ENCODE measurements around the gene RAP1B. TPM values are rescaled to one million over a fixed set of nuclear protein-coding genes. Genes with fewer than 3 reads are reported as not detected.

Gene RAP1B
- total RNA-seq, 1 donor from 2014 or later = 252 TPM

- peaks cover 21% of the 10 kb centered on the region for H3K4me1 Mint-ChIP-seq
- Histone ChIP-seq H3K27me3 (no peaks in the 10 kb centered on the region), H3K9ac (no peak overlapping the region), H3K4me3 (no peak overlapping the region), H3K4me2 (no peak overlapping the region), H2AFZ (replicated peaks) (no peak overlapping the region), H3K79me2 (ENCODE audit: low read depth) (peaks cover 100% of the 10 kb centered on the region), H3K4me1 (peaks cover 35% of the 10 kb centered on the region), H3K27ac (no peak overlapping the region), H3F3A (ENCODE audit: low read depth) (peaks cover 28% of the 10 kb centered on the region), H3K36me3 (peaks cover 6% of the 10 kb centered on the region), H4K20me1 (ENCODE audit: low read depth) (peaks cover 71% of the 10 kb centered on the region), H3K9me3 (ENCODE audit: low read depth) (no peaks in the 10 kb centered on the region)
- H3K9me3 Mint-ChIP-seq = peaks cover 3% of the 10 kb centered on the region
- no peak overlapping the region for H3K4me3 Mint-ChIP-seq
- no peak overlapping the region for H3K27ac Mint-ChIP-seq
- no peak for DNase-seq (ENCODE audit: low spot score)
- TF ChIP-seq EZH2 (IDR thresholded peaks at IDR 0.05) = no peak
- TF ChIP-seq EZH2phosphoT487 (IDR thresholded peaks at IDR 0.05) = no peak
- TF ChIP-seq, protein P1, sequence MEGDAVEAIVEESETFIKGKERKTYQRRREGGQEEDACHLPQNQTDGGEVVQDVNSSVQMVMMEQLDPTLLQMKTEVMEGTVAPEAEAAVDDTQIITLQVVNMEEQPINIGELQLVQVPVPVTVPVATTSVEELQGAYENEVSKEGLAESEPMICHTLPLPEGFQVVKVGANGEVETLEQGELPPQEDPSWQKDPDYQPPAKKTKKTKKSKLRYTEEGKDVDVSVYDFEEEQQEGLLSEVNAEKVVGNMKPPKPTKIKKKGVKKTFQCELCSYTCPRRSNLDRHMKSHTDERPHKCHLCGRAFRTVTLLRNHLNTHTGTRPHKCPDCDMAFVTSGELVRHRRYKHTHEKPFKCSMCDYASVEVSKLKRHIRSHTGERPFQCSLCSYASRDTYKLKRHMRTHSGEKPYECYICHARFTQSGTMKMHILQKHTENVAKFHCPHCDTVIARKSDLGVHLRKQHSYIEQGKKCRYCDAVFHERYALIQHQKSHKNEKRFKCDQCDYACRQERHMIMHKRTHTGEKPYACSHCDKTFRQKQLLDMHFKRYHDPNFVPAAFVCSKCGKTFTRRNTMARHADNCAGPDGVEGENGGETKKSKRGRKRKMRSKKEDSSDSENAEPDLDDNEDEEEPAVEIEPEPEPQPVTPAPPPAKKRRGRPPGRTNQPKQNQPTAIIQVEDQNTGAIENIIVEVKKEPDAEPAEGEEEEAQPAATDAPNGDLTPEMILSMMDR (IDR thresholded peaks at IDR 0.05) = no peak
- H3K36me3 Mint-ChIP-seq = peaks cover 37% of the 10 kb centered on the region
- no peaks in the 10 kb centered on the region for H3K27me3 Mint-ChIP-seq (ENCODE audit: insufficient read depth, low read depth)
Observed at GRCh38 chr12:68617160-68617926, 6.6 kb downstream of the RAP1B start.

- Mint-ChIP-seq H3K36me3 (peaks cover 45% of the 10 kb centered on the region), H3K4me1 (peaks cover 4% of the 10 kb centered on the region), H3K27me3 (ENCODE audit: insufficient read depth, low read depth) (no peaks in the 10 kb centered on the region), H3K4me3 (no peak overlapping the region), H3K27ac (no peak overlapping the region), H3K9me3 (peaks cover 17% of the 10 kb centered on the region)
- H3K4me2 ChIP-seq = no peak overlapping the region
- peaks cover 28% of the 10 kb centered on the region for H3F3A ChIP-seq (ENCODE audit: low read depth)
- TF ChIP-seq, protein P1 (IDR thresholded peaks at IDR 0.05) = no peak
- TF ChIP-seq EZH2 (IDR thresholded peaks at IDR 0.05) (no peak), EZH2phosphoT487 (IDR thresholded peaks at IDR 0.05) (no peak)
- H3K36me3 ChIP-seq = peaks cover 6% of the 10 kb centered on the region
- no peak overlapping the region for H3K4me3 ChIP-seq
- peaks cover 52% of the 10 kb centered on the region for H4K20me1 ChIP-seq (ENCODE audit: low read depth)
- no peaks in the 10 kb centered on the region for H3K9me3 ChIP-seq (ENCODE audit: low read depth)
- no peak for DNase-seq (ENCODE audit: low spot score)
- no peak overlapping the region for H2AFZ ChIP-seq (replicated peaks)
- H3K79me2 ChIP-seq (ENCODE audit: low read depth) = peaks cover 100% of the 10 kb centered on the region
- peaks cover 22% of the 10 kb centered on the region for H3K4me1 ChIP-seq
- H3K9ac ChIP-seq = no peak overlapping the region
- peak overlapping the region; percentile 42 for H3K27ac ChIP-seq
- no peaks in the 10 kb centered on the region for H3K27me3 ChIP-seq
Observed at GRCh38 chr12:68619541-68619940, 8.8 kb downstream of the RAP1B start.

GRCh38 chr12:68620519-68621471, 10.1 kb downstream of the RAP1B start:
- Histone ChIP-seq H3K4me3 (no peak overlapping the region), H3K4me1 (peaks cover 17% of the 10 kb centered on the region), H3K27ac (peak overlapping the region; percentile 42), H3F3A (ENCODE audit: low read depth) (peaks cover 28% of the 10 kb centered on the region), H3K27me3 (no peaks in the 10 kb centered on the region), H3K9me3 (ENCODE audit: low read depth) (no peaks in the 10 kb centered on the region), H3K79me2 (ENCODE audit: low read depth) (peaks cover 100% of the 10 kb centered on the region), H3K36me3 (peaks cover 8% of the 10 kb centered on the region), H2AFZ (replicated peaks) (no peak overlapping the region), H3K9ac (no peak overlapping the region), H4K20me1 (ENCODE audit: low read depth) (peaks cover 45% of the 10 kb centered on the region), H3K4me2 (peak overlapping the region; percentile 23)
- Mint-ChIP-seq H3K4me1 (no peaks in the 10 kb centered on the region), H3K4me3 (no peak overlapping the region), H3K36me3 (peaks cover 45% of the 10 kb centered on the region), H3K27me3 (ENCODE audit: insufficient read depth, low read depth) (no peaks in the 10 kb centered on the region), H3K9me3 (peaks cover 23% of the 10 kb centered on the region), H3K27ac (peak overlapping the region; percentile 7)
- no peak for DNase-seq (ENCODE audit: low spot score)
- no peak for TF ChIP-seq EZH2 (IDR thresholded peaks at IDR 0.05)
- TF ChIP-seq, protein P1 (IDR thresholded peaks at IDR 0.05) = no peak
- no peak for TF ChIP-seq EZH2phosphoT487 (IDR thresholded peaks at IDR 0.05)
